RWPE1 (cell line): ENCODE data around the gene FAM98C.
A peak's percentile ranks its signal among the peaks of the same experiment; 100 is the strongest.

Source experiments
- CTCF ChIA-PET: fragments of 350-600 bp; sonication (Branson Sonifier 250); formaldehyde crosslinking; extraction: SDS; loops from one replicate; lab custom pipeline; 2021; lab: Yijun Ruan, JAX
- POLR2A ChIA-PET: fragments of 400-600 bp; formaldehyde crosslinking; extraction: SDS; loops from one replicate; lab custom pipeline; 2020; ENCODE audit warnings: antibody characterized with exemption; ENCODE audit not compliant: low non-redundant PET; lab: Yijun Ruan, JAX
- DNase-seq: peaks from one replicate; pipeline ENCODE4 v3.0.0; 2012; ENCODE audit warnings: low spot score
- H3K27ac ChIP-seq: fragments of 450-650 bp; 2 replicates; pipeline ENCODE4 v1.5.1; 2017
- TF ChIP-seq, protein P1 (sequence below): fragments of 450-650 bp; conservative IDR thresholded peaks from 2 replicates; pipeline ENCODE4 v1.5.1; 2017; ENCODE audit warnings: low read depth, mild to moderate bottlenecking

FAM98C gene

DNA sequence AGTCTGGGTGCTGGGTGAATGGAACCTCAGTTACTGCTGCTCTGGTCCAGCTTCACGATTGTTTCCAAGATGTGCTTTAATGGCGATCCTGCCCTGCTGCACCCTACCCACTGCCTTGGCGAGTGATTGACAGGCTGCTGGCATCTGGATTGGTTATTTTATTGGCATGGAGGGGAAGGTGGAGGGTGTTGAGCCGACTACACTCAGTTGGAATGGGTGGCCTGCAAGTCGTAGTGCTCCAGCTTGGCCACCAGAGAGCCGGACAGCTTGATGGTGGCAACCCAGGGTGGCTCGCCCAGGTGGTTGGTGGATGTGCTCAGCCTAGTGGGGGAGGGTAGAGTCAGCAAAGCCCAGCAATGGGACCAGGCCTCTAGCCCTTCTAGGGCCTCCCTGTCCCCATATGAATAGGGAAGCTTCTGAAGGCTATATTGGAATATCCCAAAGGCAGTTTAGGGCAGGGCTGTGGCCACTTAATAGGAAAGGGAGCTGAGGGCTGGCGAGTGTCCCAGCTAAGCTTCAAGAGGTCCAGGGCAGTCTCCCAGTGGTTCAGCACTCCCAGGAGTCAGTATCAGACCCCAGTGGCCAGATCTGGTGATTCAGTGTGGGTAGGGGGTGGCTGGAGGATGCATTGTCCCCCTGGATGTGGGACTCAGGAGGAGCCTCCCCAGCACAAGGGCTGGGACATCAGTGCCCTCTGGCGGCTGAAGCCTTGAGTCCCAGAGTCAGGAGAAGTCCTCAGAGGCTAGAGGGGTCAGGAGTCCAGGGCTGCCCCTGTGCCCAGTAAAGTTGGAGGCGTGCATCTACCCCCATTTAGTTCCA lies 18.5 kb upstream of the FAM98C start:
- CTCF ChIA-PET = interaction anchor here (0.5 to 0.7 kb wide), 3 partner anchors 33 to 878 kb away, joined by 3 to 5 read pairs (median 4); partner anchors contain the start of gene ZNF793
- POLR2A ChIA-PET = no interaction called here

DNA sequence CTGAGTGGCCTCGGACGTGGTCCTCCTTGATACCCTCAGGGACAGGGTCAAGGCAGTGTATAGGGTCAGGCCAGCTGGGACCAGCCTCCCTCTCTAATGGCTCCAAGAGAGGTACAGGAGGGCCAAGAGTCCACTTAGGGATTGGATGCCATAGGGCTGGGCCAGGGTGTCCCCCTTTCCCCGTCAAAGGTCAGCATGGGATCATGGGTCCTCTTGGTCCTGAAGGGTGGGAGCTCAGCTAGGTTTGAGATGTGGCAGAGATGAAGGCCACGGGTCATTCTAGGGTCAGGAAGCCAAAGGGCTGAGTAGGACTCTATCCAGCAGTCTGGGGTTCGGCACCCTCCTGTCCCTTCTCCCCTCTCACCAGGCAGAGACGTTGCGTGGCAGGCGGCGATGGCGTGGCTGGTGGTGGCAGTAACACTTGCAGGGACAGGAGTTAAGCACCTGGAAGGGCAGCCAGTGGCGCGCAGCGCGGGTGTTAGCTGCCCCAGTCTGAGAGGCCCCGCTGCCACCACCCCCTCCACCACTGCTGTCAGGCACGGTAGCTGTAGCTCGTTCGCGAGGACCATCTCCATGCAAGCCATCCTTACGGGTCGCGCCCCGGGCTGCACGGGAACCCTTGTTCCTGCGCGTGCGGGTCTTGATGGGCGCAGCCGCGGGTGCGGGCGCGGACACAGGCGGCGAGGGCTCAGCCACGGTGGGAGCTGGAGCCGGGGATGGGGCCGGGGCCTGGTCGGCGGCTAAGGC lies 17.7 kb upstream of the FAM98C start:
- POLR2A ChIA-PET = no interaction called here
- CTCF ChIA-PET = interaction anchor here (0.5 kb wide), 1 partner anchor 34 kb away, joined by 3 read pairs; no protein-coding TSS in a partner anchor
- DNase-seq = no peak
- TF ChIP-seq, protein P1, sequence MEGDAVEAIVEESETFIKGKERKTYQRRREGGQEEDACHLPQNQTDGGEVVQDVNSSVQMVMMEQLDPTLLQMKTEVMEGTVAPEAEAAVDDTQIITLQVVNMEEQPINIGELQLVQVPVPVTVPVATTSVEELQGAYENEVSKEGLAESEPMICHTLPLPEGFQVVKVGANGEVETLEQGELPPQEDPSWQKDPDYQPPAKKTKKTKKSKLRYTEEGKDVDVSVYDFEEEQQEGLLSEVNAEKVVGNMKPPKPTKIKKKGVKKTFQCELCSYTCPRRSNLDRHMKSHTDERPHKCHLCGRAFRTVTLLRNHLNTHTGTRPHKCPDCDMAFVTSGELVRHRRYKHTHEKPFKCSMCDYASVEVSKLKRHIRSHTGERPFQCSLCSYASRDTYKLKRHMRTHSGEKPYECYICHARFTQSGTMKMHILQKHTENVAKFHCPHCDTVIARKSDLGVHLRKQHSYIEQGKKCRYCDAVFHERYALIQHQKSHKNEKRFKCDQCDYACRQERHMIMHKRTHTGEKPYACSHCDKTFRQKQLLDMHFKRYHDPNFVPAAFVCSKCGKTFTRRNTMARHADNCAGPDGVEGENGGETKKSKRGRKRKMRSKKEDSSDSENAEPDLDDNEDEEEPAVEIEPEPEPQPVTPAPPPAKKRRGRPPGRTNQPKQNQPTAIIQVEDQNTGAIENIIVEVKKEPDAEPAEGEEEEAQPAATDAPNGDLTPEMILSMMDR = no peak
- peak overlapping the region; percentile 51 for H3K27ac ChIP-seq

More for the DNA sequence above, 18.5 kb upstream of the FAM98C start:
- DNase-seq = no peak
- H3K27ac ChIP-seq = peak overlapping the region; percentile 51
- TF ChIP-seq, protein P1 = no peak

DNA sequence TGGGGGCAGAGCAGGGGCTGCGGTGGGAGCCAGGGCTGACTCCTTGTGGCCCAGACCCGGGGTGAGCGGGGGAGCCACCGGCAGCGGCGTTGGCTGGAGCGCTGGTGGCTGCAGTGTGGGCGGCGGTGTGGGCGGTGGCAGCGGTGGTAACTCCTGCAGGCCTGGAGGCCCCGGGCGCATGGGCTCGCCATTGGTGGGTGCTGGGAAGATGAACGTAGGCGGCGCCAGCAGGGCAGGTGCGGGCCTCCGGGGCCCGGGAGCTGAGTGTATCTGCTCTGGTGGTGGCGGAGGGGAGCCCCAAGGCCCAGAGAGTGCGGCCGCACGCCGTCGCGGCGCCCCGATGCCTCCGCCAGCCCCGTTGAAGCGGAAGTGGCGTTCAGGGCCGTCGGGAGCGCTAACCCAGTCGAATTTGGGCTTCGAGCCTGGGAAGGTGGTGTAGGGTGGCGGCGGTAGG lies 17.1 kb upstream of the FAM98C start:
- TF ChIP-seq, protein P1 = no peak
- ChIA-PET CTCF (no interaction called here), POLR2A (no interaction called here)
- no peak for DNase-seq
- H3K27ac ChIP-seq = no peak overlapping the region

DNA sequence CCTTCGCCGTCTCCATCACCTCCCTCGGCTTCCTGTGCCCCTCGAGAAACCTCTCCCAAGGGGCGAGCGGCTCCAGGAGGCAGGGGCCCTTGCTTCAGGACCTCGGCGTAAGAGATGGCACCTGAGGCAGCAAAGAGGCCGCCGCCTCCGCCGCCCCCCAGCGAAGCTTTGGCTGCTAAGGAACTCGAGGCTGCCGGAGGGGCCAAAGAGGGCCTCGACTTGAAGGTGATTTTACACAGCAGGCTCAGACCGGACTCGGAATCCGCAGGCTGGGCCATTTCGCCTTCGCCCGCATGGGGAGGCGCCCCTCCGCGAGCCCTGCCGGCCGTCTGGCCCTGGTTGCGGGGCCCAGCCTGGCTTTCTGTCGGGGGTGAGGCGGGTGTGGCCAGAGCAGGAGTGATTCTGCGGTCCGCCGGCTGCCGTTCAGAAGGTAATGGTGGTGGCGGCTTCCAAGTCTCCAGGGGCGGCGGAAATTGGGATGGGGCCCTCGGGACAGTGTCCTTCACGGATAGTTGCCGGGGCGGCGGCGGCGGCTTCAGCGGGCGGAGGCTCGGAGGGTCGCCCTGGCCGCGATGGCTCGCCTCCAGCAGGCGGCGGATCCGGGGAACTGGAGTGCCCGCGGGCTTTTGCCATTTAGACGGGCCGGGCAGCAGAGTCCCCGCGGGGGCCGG lies 16.5 kb upstream of the FAM98C start:
- POLR2A ChIA-PET = no interaction called here
- CTCF ChIA-PET = no interaction called here
- DNase-seq = no peak
- TF ChIP-seq, protein P1 = no peak
- H3K27ac ChIP-seq = peak overlapping the region; percentile 94

DNA sequence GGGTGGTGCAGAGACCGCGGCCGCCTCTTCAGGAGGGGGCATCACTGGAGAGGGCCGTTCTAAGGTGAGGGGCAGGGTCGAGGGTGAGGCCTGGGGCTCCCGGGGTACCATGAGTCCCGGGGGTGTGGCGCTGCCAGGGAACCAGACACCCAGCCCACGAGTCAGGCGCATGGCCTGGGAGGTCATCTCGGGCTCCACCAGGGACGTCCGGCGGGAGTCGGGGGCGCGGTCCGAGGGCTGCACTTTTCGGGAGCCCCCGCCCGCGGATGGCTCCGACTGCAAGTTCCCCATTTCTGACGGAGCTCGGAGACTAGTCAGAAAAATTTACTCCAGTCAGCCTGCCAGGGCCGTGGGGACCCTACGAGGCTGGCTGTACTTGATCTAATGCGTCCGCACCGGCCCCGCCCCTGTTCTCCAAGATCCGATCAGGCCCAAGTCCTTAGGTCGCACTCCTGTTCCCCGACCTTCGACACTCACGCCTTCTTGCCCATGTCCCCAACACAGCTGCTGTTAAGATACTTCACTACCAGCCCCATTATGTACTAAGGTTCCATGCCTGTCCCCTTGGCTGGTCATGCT lies 15.8 kb upstream of the FAM98C start:
- POLR2A ChIA-PET = interaction anchor here (0.6 to 1.7 kb wide), 2 partner anchors 12 to 144 kb away, joined by 8 to 14 read pairs; partner anchors contain the start of gene PSMD8
- peak overlapping the region; percentile 94 for H3K27ac ChIP-seq
- CTCF ChIA-PET = interaction anchor here (0.6 to 0.7 kb wide), 2 partner anchors 28 to 520 kb away, joined by 4 read pairs; no protein-coding TSS in a partner anchor
- TF ChIP-seq, protein P1 = no peak
- DNase-seq = no peak
